Measurements from ENCODE around the gene C16orf96. TPM values are rescaled to one million over a fixed set of nuclear protein-coding genes. Genes with fewer than 3 reads are reported as not detected.

The C16orf96 gene
- total RNA-seq, 1 donor from 2014 or later, result not detected

- TF ChIP-seq POLR2AphosphoS5 (IDR thresholded peaks at IDR 0.05; ENCODE audit: insufficient read depth in 1 of 2, low read depth in 1 of 2) (no peak), POLR2A (IDR thresholded peaks at IDR 0.05) (no peak), CTCF (IDR thresholded peaks at IDR 0.05) (no peak)
- Histone ChIP-seq H3K4me3 (no peak overlapping the region), H3K36me3 (peaks cover 0 to 10% of the 10 kb centered on the region in 2 donors), H3K9me3 (no peaks in the 10 kb centered on the region), H3K27ac (no peak overlapping the region), H3K4me1 (peaks cover 32% of the 10 kb centered on the region), H3K27me3 (no peaks in the 10 kb centered on the region)
- intact Hi-C loops (cut with DNase I), result no loop called here
- no peak for DNase-seq (ENCODE audit: extremely low spot score in 2 of 2)
Observed at GRCh38 chr16:4535627-4536108, 20.5 kb upstream of the C16orf96 start.

- Histone ChIP-seq H3K36me3 (peaks cover 0 to 10% of the 10 kb centered on the region in 2 donors), H3K4me1 (peaks cover 32% of the 10 kb centered on the region), H3K27me3 (no peaks in the 10 kb centered on the region), H3K4me3 (peak overlapping the region; percentile 81 to 89), H3K9me3 (no peaks in the 10 kb centered on the region), H3K27ac (peak overlapping the region; percentile 96)
- no peak for TF ChIP-seq CTCF (IDR thresholded peaks at IDR 0.05)
- no peak for TF ChIP-seq POLR2A (IDR thresholded peaks at IDR 0.05)
- no peak for TF ChIP-seq POLR2AphosphoS5 (IDR thresholded peaks at IDR 0.05; ENCODE audit: insufficient read depth in 1 of 2, low read depth in 1 of 2)
- DNase-seq (ENCODE audit: extremely low spot score in 2 of 2), result no peak
- intact Hi-C loops (cut with DNase I), result no loop called here
Observed at GRCh38 chr16:4536391-4537106, 19.6 kb upstream of the C16orf96 start.

GRCh38 chr16:4537376-4538343, 18.5 kb upstream of the C16orf96 start:
- Histone ChIP-seq H3K4me3 (peak overlapping the region; percentile 81 to 89), H3K9me3 (no peaks in the 10 kb centered on the region), H3K36me3 (no peaks in the 10 kb centered on the region), H3K27me3 (no peaks in the 10 kb centered on the region), H3K27ac (peak overlapping the region; percentile 96), H3K4me1 (peaks cover 32% of the 10 kb centered on the region)
- intact Hi-C loops (cut with DNase I), result no loop called here
- TF ChIP-seq POLR2AphosphoS5 (IDR thresholded peaks at IDR 0.05; ENCODE audit: insufficient read depth in 1 of 2, low read depth in 1 of 2) (no peak), CTCF (IDR thresholded peaks at IDR 0.05) (no peak), POLR2A (IDR thresholded peaks at IDR 0.05) (no peak)
- peak in 1 of 2 donors; percentile 88 for DNase-seq (ENCODE audit: extremely low spot score in 2 of 2)

- Histone ChIP-seq H3K27ac (peak within 1 kb of the TSS; percentile 96), H3K27me3 (no peaks in the 10 kb centered on the region), H3K4me1 (peaks cover 31% of the 10 kb centered on the region), H3K36me3 (no peaks in the 10 kb centered on the region), H3K9me3 (no peaks in the 10 kb centered on the region), H3K4me3 (peak within 1 kb of the TSS; percentile 81 to 89)
- DNase-seq (ENCODE audit: extremely low spot score in 2 of 2), result peak; percentile 98
- intact Hi-C loops (cut with DNase I), result no loop called here
- TF ChIP-seq POLR2AphosphoS5 (IDR thresholded peaks at IDR 0.05; ENCODE audit: insufficient read depth in 1 of 2, low read depth in 1 of 2) (peak; percentile 81 to 98), POLR2A (IDR thresholded peaks at IDR 0.05) (peak in 1 of 2 donors; percentile 93), CTCF (IDR thresholded peaks at IDR 0.05) (no peak)
Observed at GRCh38 chr16:4538350-4539235, 17.5 kb upstream of the C16orf96 start, which contains the start of gene CDIP1. CDIP1 (minus strand) TSS chr16:4538773; CDS start chr16:4514130, 24,643 bp downstream.

Data from vagina (tissue), 2 donors.